RWPE2 (cell line): ENCODE data around the gene OSBPL3.

ENCODE experiments used
- ATAC-seq: fragments of 200-7000 bp; cut with Tn5 transposase; 3 replicates; pipeline ENCODE4 v1.9.1; 2021; ENCODE audit warnings: low read depth
- DNase-seq: peaks from one replicate; pipeline ENCODE4 v3.0.0-alpha.2; 2020; ENCODE audit warnings: low spot score
- H3K27ac ChIP-seq: fragments of 450-650 bp; 2 replicates; pipeline ENCODE4 v1.5.1; 2017; ENCODE audit warnings: mild to moderate bottlenecking; ENCODE audit not compliant: poor library complexity, severe bottlenecking
- H3K27me3 ChIP-seq: fragments of 250-450 bp; sonication (Bioruptor Pico); 2 replicates; pipeline ENCODE4 v1.5.1; 2021; ENCODE audit warnings: mild to moderate bottlenecking, moderate library complexity; ENCODE audit not compliant: insufficient read depth, poor library complexity, severe bottlenecking
- H3K36me3 ChIP-seq: fragments of 250-450 bp; sonication (Bioruptor Pico); 2 replicates; pipeline ENCODE4 v1.5.1; 2020; ENCODE audit warnings: low read depth, mild to moderate bottlenecking, moderate library complexity
- H3K4me1 ChIP-seq: fragments of 250-450 bp; sonication (Bioruptor Pico); 2 replicates; pipeline ENCODE4 v1.5.1; 2021; ENCODE audit warnings: mild to moderate bottlenecking, moderate library complexity; ENCODE audit not compliant: insufficient read depth, poor library complexity, severe bottlenecking
- H3K4me3 ChIP-seq: fragments of 250-450 bp; sonication (Bioruptor Pico); 2 replicates; pipeline ENCODE4 v1.5.1; 2021; ENCODE audit warnings: mild to moderate bottlenecking, moderate library complexity; ENCODE audit not compliant: severe bottlenecking
- H3K9me3 ChIP-seq: fragments of 250-450 bp; sonication (Bioruptor Pico); 2 replicates; pipeline ENCODE4 v1.5.1; 2021; ENCODE audit warnings: mild to moderate bottlenecking, moderate library complexity; ENCODE audit not compliant: severe bottlenecking
- TF ChIP-seq, protein P1 (sequence below): fragments of 450-650 bp; IDR thresholded peaks from one replicate; pipeline ENCODE4 v1.5.1; 2017; ENCODE audit warnings: mild to moderate bottlenecking, moderate library complexity; ENCODE audit not compliant: poor library complexity, severe bottlenecking

The OSBPL3 gene

GRCh38 chr7:24836084-24836483, 143.9 kb downstream of the OSBPL3 start:
- DNase-seq (no peak), ATAC-seq (no peak)
- TF ChIP-seq, protein P1, sequence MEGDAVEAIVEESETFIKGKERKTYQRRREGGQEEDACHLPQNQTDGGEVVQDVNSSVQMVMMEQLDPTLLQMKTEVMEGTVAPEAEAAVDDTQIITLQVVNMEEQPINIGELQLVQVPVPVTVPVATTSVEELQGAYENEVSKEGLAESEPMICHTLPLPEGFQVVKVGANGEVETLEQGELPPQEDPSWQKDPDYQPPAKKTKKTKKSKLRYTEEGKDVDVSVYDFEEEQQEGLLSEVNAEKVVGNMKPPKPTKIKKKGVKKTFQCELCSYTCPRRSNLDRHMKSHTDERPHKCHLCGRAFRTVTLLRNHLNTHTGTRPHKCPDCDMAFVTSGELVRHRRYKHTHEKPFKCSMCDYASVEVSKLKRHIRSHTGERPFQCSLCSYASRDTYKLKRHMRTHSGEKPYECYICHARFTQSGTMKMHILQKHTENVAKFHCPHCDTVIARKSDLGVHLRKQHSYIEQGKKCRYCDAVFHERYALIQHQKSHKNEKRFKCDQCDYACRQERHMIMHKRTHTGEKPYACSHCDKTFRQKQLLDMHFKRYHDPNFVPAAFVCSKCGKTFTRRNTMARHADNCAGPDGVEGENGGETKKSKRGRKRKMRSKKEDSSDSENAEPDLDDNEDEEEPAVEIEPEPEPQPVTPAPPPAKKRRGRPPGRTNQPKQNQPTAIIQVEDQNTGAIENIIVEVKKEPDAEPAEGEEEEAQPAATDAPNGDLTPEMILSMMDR = no peak
- no peaks in the 10 kb centered on the region for H3K9me3 ChIP-seq
- no peak overlapping the region for H3K27ac ChIP-seq
- peaks cover 10% of the 10 kb centered on the region for H3K4me1 ChIP-seq
- H3K27me3 ChIP-seq = no peaks in the 10 kb centered on the region
- H3K36me3 ChIP-seq = peaks cover 42% of the 10 kb centered on the region
- no peak overlapping the region for H3K4me3 ChIP-seq

DNA sequence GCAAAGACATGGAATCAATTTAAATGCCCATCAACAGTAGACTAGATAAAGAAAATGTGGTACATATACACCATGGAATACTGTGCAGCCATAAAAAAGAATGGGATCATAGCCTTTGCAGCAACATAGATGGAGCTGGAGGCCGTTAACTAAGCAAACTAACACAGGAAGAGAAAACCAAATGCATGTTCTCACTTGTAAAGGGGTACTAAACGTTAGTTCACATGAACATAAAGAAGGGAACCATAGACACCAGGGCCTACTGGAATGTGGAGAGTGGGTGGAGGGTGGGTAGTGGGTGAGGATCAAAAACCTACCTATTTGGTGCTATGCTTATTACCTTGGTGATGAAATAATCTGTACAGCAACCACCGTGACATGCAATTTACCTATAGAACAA, 144.3 kb downstream of the OSBPL3 start:
- H3K4me1 ChIP-seq = peaks cover 14% of the 10 kb centered on the region
- DNase-seq (no peak), ATAC-seq (no peak)
- no peaks in the 10 kb centered on the region for H3K9me3 ChIP-seq
- H3K36me3 ChIP-seq = peaks cover 42% of the 10 kb centered on the region
- no peak overlapping the region for H3K27ac ChIP-seq
- TF ChIP-seq, protein P1 = no peak
- no peak overlapping the region for H3K4me3 ChIP-seq
- H3K27me3 ChIP-seq = no peaks in the 10 kb centered on the region

DNA sequence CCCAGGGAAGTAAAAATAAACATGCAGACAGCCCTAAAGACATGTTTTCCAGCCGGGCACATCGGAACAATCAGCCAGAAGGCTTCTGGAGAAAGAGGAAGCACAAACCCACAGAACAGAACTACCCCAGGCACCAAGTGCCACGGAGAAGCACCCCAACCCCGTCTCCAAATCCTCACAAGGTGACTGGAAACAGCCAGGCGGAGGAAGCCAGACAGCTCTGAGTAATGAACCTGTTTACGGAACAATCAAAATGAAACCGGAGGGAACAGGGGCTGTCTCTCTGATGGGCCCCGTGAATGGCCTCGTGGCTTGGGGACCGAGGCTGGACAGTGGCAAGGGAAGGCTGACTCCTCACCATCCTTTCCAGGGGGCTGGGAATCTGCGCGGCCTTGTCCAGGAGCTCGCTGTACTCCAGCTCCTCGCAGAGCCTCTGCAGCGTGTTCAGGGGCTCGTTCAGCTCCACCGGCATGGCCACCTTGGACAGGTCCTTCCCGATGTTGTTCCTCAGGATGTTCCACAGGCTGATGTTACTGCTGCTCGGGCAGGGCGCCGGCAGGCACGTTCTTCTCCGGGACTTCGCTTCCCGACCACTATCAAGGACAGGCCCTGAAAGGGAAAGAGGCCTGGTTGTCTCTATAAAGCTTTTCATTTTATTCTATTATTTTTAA, 145.7 kb downstream of the OSBPL3 start:
- no peak for DNase-seq
- TF ChIP-seq, protein P1 = no peak
- Histone ChIP-seq H3K4me3 (no peak overlapping the region), H3K27ac (no peak overlapping the region), H3K9me3 (no peaks in the 10 kb centered on the region), H3K4me1 (peaks cover 28% of the 10 kb centered on the region), H3K36me3 (peaks cover 38% of the 10 kb centered on the region), H3K27me3 (no peaks in the 10 kb centered on the region)
- no peak for ATAC-seq

- ATAC-seq (no peak), DNase-seq (no peak)
- Histone ChIP-seq H3K4me3 (no peak overlapping the region), H3K36me3 (peaks cover 30% of the 10 kb centered on the region), H3K27me3 (no peaks in the 10 kb centered on the region), H3K27ac (peak overlapping the region; percentile 97), H3K9me3 (no peaks in the 10 kb centered on the region), H3K4me1 (peaks cover 32% of the 10 kb centered on the region)
- TF ChIP-seq, protein P1 = no peak
Measured at GRCh38 chr7:24833549-24833948, 146.4 kb downstream of the OSBPL3 start.

DNA sequence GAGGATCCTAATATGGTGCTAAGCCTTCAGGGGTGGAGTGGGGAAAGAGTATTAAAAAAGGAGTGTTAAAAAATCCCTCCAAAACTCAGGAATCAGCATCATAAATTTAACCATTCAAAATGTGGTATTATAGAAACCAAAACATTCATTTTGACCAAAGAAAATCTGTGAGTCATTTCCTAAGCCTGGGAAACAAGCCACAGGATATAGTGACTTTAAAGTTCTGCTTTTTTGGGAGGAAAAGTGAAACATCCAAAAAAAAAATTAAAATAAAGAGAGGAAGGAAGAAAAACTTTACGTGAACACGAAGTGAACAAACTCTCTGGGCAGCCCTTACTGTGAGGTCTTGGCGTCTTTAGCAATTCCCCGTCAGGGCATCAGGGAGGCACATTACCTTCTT, 148.7 kb downstream of the OSBPL3 start:
- ATAC-seq = no peak
- Histone ChIP-seq H3K36me3 (peaks cover 33% of the 10 kb centered on the region), H3K27me3 (no peaks in the 10 kb centered on the region), H3K27ac (peak overlapping the region; percentile 97), H3K4me1 (peaks cover 47% of the 10 kb centered on the region), H3K4me3 (no peak overlapping the region), H3K9me3 (no peaks in the 10 kb centered on the region)
- TF ChIP-seq, protein P1 = no peak
- DNase-seq = no peak
